DND-41 (cell line): ENCODE results near the gene ZBTB21.

ENCODE experiments used
- ATAC-seq: fragments of 200-7000 bp; cut with Tn5 transposase; 3 replicates; pipeline ENCODE4 v1.9.1; 2021; ENCODE audit warnings: low read depth; ENCODE audit not compliant: insufficient read depth
- DNase-seq: peaks from one replicate; pipeline ENCODE4 v3.0.0-alpha.2; 2020
- H2AFZ ChIP-seq: 2 replicates; pipeline ENCODE4 v1.6.0; 2012; ENCODE audit warnings: low read depth, low read length
- H3K27ac ChIP-seq: 2 replicates; pipeline ENCODE4 v1.5.1; 2012; ENCODE audit warnings: low read length, inconsistent platforms
- H3K27me3 ChIP-seq: fragments of 200-600 bp; sonication (generic); 2 replicates; pipeline ENCODE4 v1.6.0; 2012; ENCODE audit warnings: low read length, mild to moderate bottlenecking, inconsistent platforms; ENCODE audit not compliant: insufficient read depth, poor library complexity
- H3K36me3 ChIP-seq: 2 replicates; pipeline ENCODE4 v1.5.1; 2012; ENCODE audit warnings: low read length, inconsistent platforms; ENCODE audit not compliant: insufficient read depth
- H3K4me1 ChIP-seq: 2 replicates; pipeline ENCODE4 v1.5.1; 2012; ENCODE audit warnings: mild to moderate bottlenecking, low read length; ENCODE audit not compliant: insufficient read depth
- H3K4me2 ChIP-seq: 2 replicates; pipeline ENCODE4 v1.6.0; 2012; ENCODE audit warnings: mild to moderate bottlenecking, moderate library complexity, low read length, inconsistent platforms; ENCODE audit not compliant: insufficient read depth
- H3K4me3 ChIP-seq, 2 experiments: fragments of 200-600 bp in 1 of 2; shearing (Covaris generic) in 1 of 2; 2 replicates each; pipeline ENCODE4 v1.5.1; 2012 to 2016; ENCODE audit warnings: inconsistent platforms in 2 of 2, low read length in 2 of 2, mild to moderate bottlenecking in 2 of 2, low read depth in 1 of 2, moderate library complexity in 1 of 2
- H3K79me2 ChIP-seq: 2 replicates; pipeline ENCODE4 v1.6.0; 2012; ENCODE audit warnings: low read length, inconsistent platforms; ENCODE audit not compliant: insufficient read depth
- H3K9ac ChIP-seq: 2 replicates; pipeline ENCODE4 v1.6.0; 2012; ENCODE audit warnings: low read depth, mild to moderate bottlenecking, inconsistent platforms, low read length, moderate library complexity
- H3K9me3 ChIP-seq: 2 replicates; pipeline ENCODE4 v1.5.1; 2012; ENCODE audit warnings: low read length, moderate library complexity, mild to moderate bottlenecking, inconsistent platforms; ENCODE audit not compliant: insufficient read depth, severe bottlenecking
- H4K20me1 ChIP-seq: 2 replicates; pipeline ENCODE4 v1.6.0; 2012; ENCODE audit warnings: low read length; ENCODE audit not compliant: insufficient read depth
- CTCF ChIP-seq: IDR thresholded peaks from 2 replicates; pipeline ENCODE4 v1.5.1; 2012; ENCODE audit warnings: borderline replicate concordance, low read length, moderate library complexity, mild to moderate bottlenecking; ENCODE audit not compliant: poor library complexity, severe bottlenecking; ENCODE audit errors: extremely low read depth
- EZH2 ChIP-seq: IDR thresholded peaks from 3 replicates; pipeline ENCODE4 v1.6.1; 2012; ENCODE audit warnings: borderline replicate concordance, low read depth, mild to moderate bottlenecking, moderate library complexity, low read length, inconsistent platforms; ENCODE audit not compliant: severe bottlenecking

Gene ZBTB21

GRCh38 chr21:41970751-41971653 is 39.2 kb downstream of the ZBTB21 start:
- no peak overlapping the region for H3K4me2 ChIP-seq

DNA sequence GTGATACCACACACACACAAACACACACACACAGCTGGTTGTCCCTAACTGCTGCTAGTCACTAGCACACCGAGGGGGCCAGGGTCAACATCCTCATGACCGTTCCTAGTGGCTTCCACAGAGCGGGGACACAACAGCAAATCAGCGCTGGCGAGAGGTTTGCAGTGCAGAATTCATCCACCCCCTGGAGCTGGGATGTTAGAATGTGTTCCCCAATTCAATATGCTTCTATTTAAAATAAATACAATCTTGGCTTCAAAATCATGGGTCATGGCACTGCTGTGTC is 40.1 kb downstream of the ZBTB21 start:
- no peaks in the 10 kb centered on the region for H3K79me2 ChIP-seq
- no peak overlapping the region for H3K9ac ChIP-seq
- H3K27ac ChIP-seq, result no peak overlapping the region
- no peak overlapping the region for H3K4me3 ChIP-seq
- DNase-seq, result no peak
- no peak for ATAC-seq
- H3K9me3 ChIP-seq, result no peaks in the 10 kb centered on the region
- H3K4me2 ChIP-seq, result no peak overlapping the region
- H4K20me1 ChIP-seq, result no peaks in the 10 kb centered on the region
- TF ChIP-seq EZH2 (no peak), CTCF (no peak)
- peaks cover 12% of the 10 kb centered on the region for H3K4me1 ChIP-seq
- no peak overlapping the region for H2AFZ ChIP-seq
- H3K27me3 ChIP-seq, result no peaks in the 10 kb centered on the region
- H3K36me3 ChIP-seq, result no peaks in the 10 kb centered on the region

More at GRCh38 chr21:41970751-41971653, 39.2 kb downstream of the ZBTB21 start:
- Histone ChIP-seq H2AFZ (no peak overlapping the region), H3K9me3 (no peaks in the 10 kb centered on the region), H3K9ac (no peak overlapping the region), H3K4me3 (no peak overlapping the region), H3K27me3 (no peaks in the 10 kb centered on the region), H3K79me2 (no peaks in the 10 kb centered on the region), H4K20me1 (no peaks in the 10 kb centered on the region), H3K36me3 (no peaks in the 10 kb centered on the region), H3K27ac (no peak overlapping the region), H3K4me1 (peaks cover 12% of the 10 kb centered on the region)
- DNase-seq (no peak), ATAC-seq (no peak)
- TF ChIP-seq EZH2, result no peak

DNA sequence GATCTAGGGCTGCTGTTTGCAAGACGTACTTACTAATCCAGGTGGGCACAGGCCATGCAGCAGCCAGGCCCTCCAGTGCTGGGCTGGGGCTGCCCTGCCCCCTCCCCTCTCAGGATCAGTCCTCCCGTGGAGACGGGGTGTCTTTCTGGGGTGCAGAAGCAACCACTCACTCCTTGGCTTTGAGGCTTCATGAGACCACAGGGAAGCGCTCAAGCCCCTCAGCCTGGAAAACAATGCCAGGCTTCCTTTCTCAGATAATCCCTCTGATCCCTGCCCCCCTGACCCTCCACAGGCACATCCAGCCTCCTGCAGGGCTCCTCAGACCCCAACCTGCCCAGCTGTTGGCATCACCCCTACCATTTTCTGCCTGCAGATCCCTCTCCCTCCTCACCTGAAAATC is 42.5 kb downstream of the ZBTB21 start:
- Histone ChIP-seq H3K79me2 (no peaks in the 10 kb centered on the region), H3K4me3 (no peak overlapping the region), H3K4me2 (no peak overlapping the region), H2AFZ (no peak overlapping the region), H3K27ac (no peak overlapping the region), H4K20me1 (no peaks in the 10 kb centered on the region), H3K4me1 (no peaks in the 10 kb centered on the region), H3K9me3 (no peaks in the 10 kb centered on the region), H3K9ac (no peak overlapping the region), H3K36me3 (no peaks in the 10 kb centered on the region), H3K27me3 (no peaks in the 10 kb centered on the region)
- DNase-seq, result no peak
- ATAC-seq, result no peak
- no peak for TF ChIP-seq CTCF
- no peak for TF ChIP-seq EZH2

- Histone ChIP-seq H2AFZ (no peak overlapping the region), H3K36me3 (no peaks in the 10 kb centered on the region), H3K9ac (no peak overlapping the region), H3K4me2 (no peak overlapping the region), H3K4me1 (no peaks in the 10 kb centered on the region), H3K27ac (no peak overlapping the region), H4K20me1 (no peaks in the 10 kb centered on the region), H3K27me3 (no peaks in the 10 kb centered on the region), H3K4me3 (no peak overlapping the region), H3K9me3 (no peaks in the 10 kb centered on the region), H3K79me2 (no peaks in the 10 kb centered on the region)
- no peak for TF ChIP-seq EZH2
- TF ChIP-seq CTCF, result no peak
- ATAC-seq (no peak), DNase-seq (no peak)
Measured at GRCh38 chr21:41966872-41967621, 43.1 kb downstream of the ZBTB21 start.
